ENCODE measurements around the gene PEF1. TPM values are rescaled to one million over a fixed set of nuclear protein-coding genes. Genes with fewer than 3 reads are reported as not detected.

The PEF1 gene
- total RNA-seq, 2 donors from 2014 or later: 32.7 to 51.5 TPM

DNA sequence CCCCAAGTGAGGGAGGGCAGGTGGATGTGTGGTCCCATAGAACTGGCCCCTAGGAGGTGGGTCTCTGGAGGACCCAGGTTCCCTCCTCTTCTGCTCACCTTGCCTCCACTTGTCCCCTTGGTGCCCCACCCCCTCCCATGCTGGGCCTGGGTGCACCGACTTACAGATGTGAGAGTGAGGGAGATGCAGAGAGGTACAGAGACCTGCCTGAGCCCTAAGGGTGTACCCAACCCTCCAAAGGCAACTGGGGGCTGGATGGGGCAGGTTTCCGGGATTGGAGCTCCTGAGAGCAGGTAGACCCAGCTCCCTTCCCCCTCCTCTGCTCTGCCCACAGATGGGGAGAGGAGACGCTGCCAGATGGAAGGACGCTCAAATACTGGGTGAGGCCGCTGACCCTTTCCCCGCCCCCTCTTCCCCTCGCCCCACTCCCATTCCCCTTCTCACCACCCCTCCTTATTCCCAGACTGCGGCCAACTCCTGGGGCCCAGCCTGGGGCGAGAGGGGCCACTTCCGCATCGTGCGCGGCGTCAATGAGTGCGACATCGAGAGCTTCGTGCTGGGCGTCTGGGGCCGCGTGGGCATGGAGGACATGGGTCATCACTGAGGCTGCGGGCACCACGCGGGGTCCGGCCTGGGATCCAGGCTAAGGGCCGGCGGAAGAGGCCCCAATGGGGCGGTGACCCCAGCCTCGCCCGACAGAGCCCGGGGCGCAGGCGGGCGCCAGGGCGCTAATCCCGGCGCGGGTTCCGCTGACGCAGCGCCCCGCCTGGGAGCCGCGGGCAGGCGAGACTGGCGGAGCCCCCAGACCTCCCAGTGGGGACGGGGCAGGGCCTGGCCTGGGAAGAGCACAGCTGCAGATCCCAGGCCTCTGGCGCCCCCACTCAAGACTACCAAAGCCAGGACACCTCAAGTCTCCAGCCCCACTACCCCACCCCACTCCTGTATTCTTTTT lies 58.0 kb downstream of the PEF1 start:
- ATAC-seq (replicated peaks): no peak
- Mint-ChIP-seq H3K36me3 (ENCODE audit: low read depth) (no peaks in the 10 kb centered on the region), H3K4me3 (no peak overlapping the region), H3K27me3 (peaks cover 12% of the 10 kb centered on the region), H3K9me3 (no peaks in the 10 kb centered on the region), H3K27ac (no peak overlapping the region), H3K4me1 (no peaks in the 10 kb centered on the region)

GRCh38 chr1:31585736-31586365 lies 58.8 kb downstream of the PEF1 start:
- Mint-ChIP-seq H3K27ac (no peak overlapping the region), H3K27me3 (peaks cover 9% of the 10 kb centered on the region), H3K4me1 (no peaks in the 10 kb centered on the region), H3K4me3 (no peak overlapping the region), H3K36me3 (ENCODE audit: low read depth) (no peaks in the 10 kb centered on the region), H3K9me3 (no peaks in the 10 kb centered on the region)
- ATAC-seq (replicated peaks): no peak

- peaks cover 6% of the 10 kb centered on the region for H3K27me3 Mint-ChIP-seq
- ATAC-seq (replicated peaks): no peak
- H3K36me3 Mint-ChIP-seq (ENCODE audit: low read depth): no peaks in the 10 kb centered on the region
- no peak overlapping the region for H3K27ac Mint-ChIP-seq
- no peak overlapping the region for H3K4me3 Mint-ChIP-seq
- H3K9me3 Mint-ChIP-seq: no peaks in the 10 kb centered on the region
- no peaks in the 10 kb centered on the region for H3K4me1 Mint-ChIP-seq
These were observed 59.6 kb downstream of the PEF1 start for GRCh38 chr1:31584869-31585735.

DNA sequence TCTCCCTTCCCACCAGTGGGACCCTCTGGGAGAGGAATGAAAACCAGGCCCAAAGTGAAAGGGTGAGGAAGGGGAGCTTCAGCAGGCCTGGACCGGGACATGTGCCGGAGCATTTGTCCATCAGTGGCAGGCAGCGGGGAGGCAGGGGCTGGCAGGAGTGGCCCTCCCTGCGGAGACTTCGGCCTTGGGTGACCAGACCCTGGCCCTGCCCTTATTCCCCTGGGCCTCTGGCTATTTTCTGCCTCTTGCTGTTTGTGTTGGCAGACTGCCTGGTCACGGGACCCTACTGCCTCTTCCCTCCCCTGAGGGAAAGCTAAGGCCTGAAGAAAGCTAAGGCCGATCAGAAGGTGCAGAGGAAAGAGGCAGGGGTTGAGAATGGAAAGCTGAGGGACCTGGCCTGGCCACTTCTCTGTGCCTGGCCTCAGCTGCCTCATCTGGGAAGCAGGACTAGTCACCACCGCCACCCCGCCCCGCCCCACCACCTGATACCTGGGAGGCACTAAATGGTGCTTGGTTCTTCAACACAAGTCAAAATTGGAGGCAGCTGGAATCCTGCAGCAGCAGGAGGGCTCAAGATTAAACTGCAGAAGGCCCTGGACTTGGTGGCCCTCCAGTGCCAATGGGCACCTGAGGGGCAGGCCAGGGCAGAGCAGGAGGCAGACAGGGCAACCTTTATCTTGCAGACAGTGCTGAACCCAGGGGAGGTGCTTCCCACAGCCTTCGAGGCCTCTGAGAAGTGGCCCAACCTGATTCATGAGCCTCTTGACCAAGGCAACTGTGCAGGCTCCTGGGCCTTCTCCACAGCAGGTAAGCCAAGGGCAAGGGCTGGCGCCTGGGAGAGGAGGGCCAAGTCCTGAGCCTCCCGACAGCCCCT lies 60.4 kb downstream of the PEF1 start:
- no peak overlapping the region for H3K4me3 Mint-ChIP-seq
- no peak for ATAC-seq (replicated peaks)
- H3K27me3 Mint-ChIP-seq: peaks cover 6% of the 10 kb centered on the region
- H3K4me1 Mint-ChIP-seq: no peaks in the 10 kb centered on the region
- H3K36me3 Mint-ChIP-seq (ENCODE audit: low read depth): no peaks in the 10 kb centered on the region
- H3K9me3 Mint-ChIP-seq: no peaks in the 10 kb centered on the region
- no peak overlapping the region for H3K27ac Mint-ChIP-seq

GRCh38 chr1:31583082-31583994 lies 61.3 kb downstream of the PEF1 start:
- Mint-ChIP-seq H3K4me1 (no peaks in the 10 kb centered on the region), H3K27ac (no peak overlapping the region), H3K9me3 (no peaks in the 10 kb centered on the region)

GRCh38 chr1:31581821-31582810 lies 62.6 kb downstream of the PEF1 start:
- Mint-ChIP-seq H3K9me3 (no peaks in the 10 kb centered on the region), H3K4me3 (no peak overlapping the region), H3K36me3 (ENCODE audit: low read depth) (no peaks in the 10 kb centered on the region), H3K27me3 (peaks cover 4% of the 10 kb centered on the region), H3K4me1 (no peaks in the 10 kb centered on the region), H3K27ac (no peak overlapping the region)
- ATAC-seq (replicated peaks): no peak

More at GRCh38 chr1:31583082-31583994, 61.3 kb downstream of the PEF1 start:
- Mint-ChIP-seq H3K27me3 (peaks cover 4% of the 10 kb centered on the region), H3K4me3 (no peak overlapping the region), H3K36me3 (ENCODE audit: low read depth) (no peaks in the 10 kb centered on the region)
- ATAC-seq (replicated peaks): no peak

DNA sequence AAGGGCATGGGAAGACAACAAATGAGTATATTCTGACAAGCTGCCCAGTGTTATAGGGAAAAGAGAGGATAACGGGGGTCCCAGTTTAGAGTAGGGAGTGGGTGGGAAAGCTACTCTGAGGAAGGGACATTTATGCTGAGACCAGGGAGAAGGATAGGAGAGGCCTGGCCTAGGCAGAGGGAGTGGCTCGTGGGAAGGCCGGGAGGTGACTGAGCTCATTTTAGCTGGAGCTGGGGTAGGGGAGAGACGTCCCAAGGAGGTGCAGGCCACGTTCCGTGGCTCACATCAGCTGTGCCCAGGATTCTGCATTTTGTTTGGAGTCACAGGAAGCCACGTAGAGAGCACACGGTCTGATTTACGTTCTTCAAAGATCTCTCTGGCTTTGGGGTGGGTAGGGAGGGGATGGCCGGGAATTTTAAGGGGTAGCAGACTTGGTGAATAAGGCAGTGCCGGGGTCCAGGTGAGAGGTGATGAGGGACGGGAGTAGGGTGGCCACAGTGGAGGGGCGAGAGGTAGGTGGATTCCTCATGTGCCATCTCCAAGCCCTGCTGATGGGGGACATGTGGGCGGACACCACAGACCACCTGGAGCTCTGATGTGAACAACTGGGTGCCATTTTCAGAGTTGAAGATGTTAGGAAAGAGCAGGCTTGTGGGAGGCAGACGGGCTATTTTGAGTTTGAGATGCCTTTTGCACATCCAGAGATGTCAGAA lies 63.6 kb downstream of the PEF1 start:
- H3K4me3 Mint-ChIP-seq: no peak overlapping the region
- no peak for ATAC-seq (replicated peaks)

GRCh38 chr1:31580513-31580870 lies 64.2 kb downstream of the PEF1 start:
- no peak overlapping the region for H3K4me3 Mint-ChIP-seq
- no peaks in the 10 kb centered on the region for H3K9me3 Mint-ChIP-seq
- H3K27me3 Mint-ChIP-seq: peaks cover 8% of the 10 kb centered on the region
- H3K36me3 Mint-ChIP-seq (ENCODE audit: low read depth): no peaks in the 10 kb centered on the region
- no peak for ATAC-seq (replicated peaks)
- H3K27ac Mint-ChIP-seq: no peak overlapping the region
- H3K4me1 Mint-ChIP-seq: no peaks in the 10 kb centered on the region

More for the DNA sequence above, 63.6 kb downstream of the PEF1 start:
- no peaks in the 10 kb centered on the region for H3K9me3 Mint-ChIP-seq
- no peaks in the 10 kb centered on the region for H3K4me1 Mint-ChIP-seq
- H3K27ac Mint-ChIP-seq: no peak overlapping the region
- H3K36me3 Mint-ChIP-seq (ENCODE audit: low read depth): no peaks in the 10 kb centered on the region
- peaks cover 8% of the 10 kb centered on the region for H3K27me3 Mint-ChIP-seq

Other genes starting within 250 kb of the PEF1 start
- under 1 TPM in 1 of 2 donors, not detected in 1; 0.13 TPM for gene SERINC2, start 231.7 kb downstream of the PEF1 start, total RNA-seq
- gene TINAGL1, start 68.4 kb downstream of the PEF1 start, total RNA-seq: not detected
- gene HCRTR1, start 27.2 kb downstream of the PEF1 start, total RNA-seq: not detected
- gene COL16A1, start 59.1 kb upstream of the PEF1 start, total RNA-seq: not detected
- 1 to 10 TPM in 1 of 2 donors, under 1 TPM in 1; 0.24 to 4.5 TPM for gene ADGRB2, start 119.5 kb upstream of the PEF1 start, total RNA-seq
- 1 to 10 TPM in 1 of 2 donors, under 1 TPM in 1; 0.84 to 1.8 TPM for gene SPOCD1, start 171.1 kb upstream of the PEF1 start, total RNA-seq

Measured in activated T-helper 17 cell treated with anti-CD3 and anti-CD28 coated beads, Interleukin-2, amount 50 U/mL, for 72 hours (primary cell).